Heart right ventricle (tissue), 16 donors: ENCODE results near the gene TNS1. TPM values are rescaled to one million over a fixed set of nuclear protein-coding genes. Genes with fewer than 3 reads are reported as not detected.

ENCODE experiments used
- ATAC-seq, 8 donors: fragments of 200-7000 bp; cut with Tn5 transposase; one replicate each; pipeline ENCODE4 v1.9.1; 2020; ENCODE audit warnings: mild to moderate bottlenecking in 8 of 8, moderate library complexity in 8 of 8, moderate number of reproducible peaks in 1 of 8
- DNase-seq, 2 donors: peaks; one replicate each; pipeline ENCODE4 v3.0.0-alpha.2; 2020
- H3K27ac ChIP-seq, 10 donors: fragments of 200-600 bp; sonication (generic) in 2 of 10; one replicate each; pipeline versions ENCODE4 v1.5.0 to v1.8.0; 2020 to 2022; ENCODE audit warnings: mild to moderate bottlenecking in 3 of 10
- H3K27me3 ChIP-seq, 7 donors: fragments of 200-600 bp; one replicate each; pipeline ENCODE4 v1.8.0; 2021 to 2022; ENCODE audit warnings: mild to moderate bottlenecking in 2 of 7
- H3K36me3 ChIP-seq, 9 donors: fragments of 200-600 bp; sonication (generic) in 1 of 9; one replicate each; pipeline versions ENCODE4 v1.5.0 to v1.8.0; 2020 to 2022; ENCODE audit warnings: mild to moderate bottlenecking in 2 of 9
- H3K4me1 ChIP-seq, 9 donors: fragments of 200-600 bp; sonication (generic) in 1 of 9; one replicate each; pipeline versions ENCODE4 v1.5.0 to v1.8.0; 2020 to 2022; ENCODE audit warnings: mild to moderate bottlenecking in 4 of 9
- H3K4me3 ChIP-seq, 10 donors: fragments of 200-600 bp; sonication (generic) in 2 of 10; one replicate each; pipeline versions ENCODE4 v1.5.0 to v1.8.0; 2020 to 2022; ENCODE audit warnings: mild to moderate bottlenecking in 7 of 10, moderate library complexity in 2 of 10
- H3K9me3 ChIP-seq, 11 donors: fragments of 200-600 bp in 10 of 11; sonication (generic) in 2 of 11; one replicate each; pipeline versions ENCODE4 v1.5.0 to v1.8.0; 2013 to 2022; ENCODE audit warnings: mild to moderate bottlenecking in 2 of 11, control low read depth in 1 of 11, moderate library complexity in 1 of 11
- CTCF ChIP-seq, 9 donors: fragments of 200-600 bp; sonication (generic) in 2 of 9; IDR thresholded peaks; one replicate each; pipeline versions ENCODE4 v1.5.0 to v1.8.0; 2021 to 2022; ENCODE audit warnings: antibody characterized with exemption in 9 of 9, mild to moderate bottlenecking in 5 of 9, moderate library complexity in 1 of 9
- WGBS, 2 donors: extraction: QIAGEN DNeasy Blood & Tissue Kit; methylation state at CpG; one replicate each; pipeline ENCODE4 v1.1.7; 2013; ENCODE audit warnings: inconsistent platforms in 1 of 2; 5-methylcytosine and 5-hydroxymethylcytosine counted together
- intact Hi-C, 10 donors: fragments of 100-400 bp; cut with DNase I; formaldehyde crosslinking; loops; one replicate each; pipeline versions ENCODE4 v1.11.1 to v1.14.2; 2022
- polyA plus RNA-seq, 2 donors: library from polyadenylated mRNA; stranded (reverse); fragments of 200-250 nt; gene quantifications; one replicate each; pipeline ENCODE4 v1.2.3, GENCODE V29; 2013
- total RNA-seq, 10 donors: library from RNA; stranded (reverse); fragmentation: NEBNext Ultra II Directional in 3 of 10; extraction: Animal tissue kit (Norgen Biotek cat#: 25700) in 3 of 10; gene quantifications; one replicate each; pipeline versions ENCODE4 v1.2.1 to v1.2.4, GENCODE V29; 2021 to 2023
- donor health status: Arrhythmogenic right ventricular cardiomyopathy.
- donor health status: ischemic (EF 13 %, LVEDD 7.1; RV severe dilation, severe dysfunction).
- donor health status: healthy with polysubstance abuse.
- donor health status: DM: no; HTN: yes; CAD: no.
- donor health status: DM: no; HTN: no; CAD: no.
- donor health status: ischemic (EF 25% LVEDD 6.9; RV normal size, moderate dysfunction).
- donor health status: ischemic (EF 25% LVEDD 5.7; RV mildly dilated, moderate dysfunction).
- donor health status: healthy.
- donor health status: DM: yes; HTN: yes; CAD: no.
- donor health status: Ischemic cardiomyopathy.
- donor health status: ischemic (EF 35%, LVEDD 5.7; RV mildly dilated, moderate dysfunction).
- donor health status: nonischemic (EF 11% LVEDD 7.7; RV severe dilation, severe dysfunction).
- donor health status: DM: yes; HTN: yes; CAD: no.
- donor health status: PGD.
- donor health status: ischemic (EF 29% LVEDD 5.4; RV normal size, mild dysfunction).
- donor health status: nonischemic (EF 23%, LVEDD 6.1; RV moderate dilation, normal function).

The TNS1 gene
- total and polyA plus RNA-seq, 12 donors: 64.6 to 844 (median 731) TPM

DNA sequence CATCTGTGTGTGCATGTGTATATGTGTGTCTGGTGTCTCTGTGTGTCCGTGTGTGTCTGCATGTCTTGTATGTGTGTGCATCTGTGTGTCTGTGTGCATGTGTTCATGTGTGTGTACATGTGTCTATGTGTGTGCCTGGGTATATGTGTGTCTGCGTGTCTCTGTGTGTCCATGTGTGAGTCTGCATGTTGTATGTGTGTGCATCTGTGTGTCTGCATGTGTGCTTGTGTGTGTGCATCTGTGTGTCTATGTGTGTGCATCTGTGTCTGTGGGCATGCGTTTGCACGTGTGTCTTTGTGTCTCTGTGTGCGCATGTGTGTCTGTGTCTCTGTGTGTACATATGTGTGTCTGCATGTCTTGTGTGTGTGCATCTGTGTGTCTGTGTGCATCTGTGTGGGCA is 207.7 kb downstream of the TNS1 start:
- peak in 1 of 8 donors; percentile 2 for ATAC-seq
- Histone ChIP-seq H3K36me3 (peaks cover 0 to 21% (median 4%) of the 10 kb centered on the region in 9 donors), H3K4me3 (no peak overlapping the region), H3K4me1 (peaks cover 7 to 84% (median 58%) of the 10 kb centered on the region in 9 donors), H3K27ac (no peak overlapping the region), H3K9me3 (no peaks in the 10 kb centered on the region), H3K27me3 (no peaks in the 10 kb centered on the region)
- intact Hi-C loops: loop anchor here in 1 of 10 donors (5.0 kb wide), 1 partner anchor 77 kb away; no protein-coding TSS in a partner anchor
- no peak for TF ChIP-seq CTCF (IDR thresholded peaks at IDR 0.05)
- no peak for DNase-seq
- WGBS, 2 donors: 95 to 97% methylated on average over 5 of the region's 5 CpGs

GRCh38 chr2:217794133-217794986 is 208.4 kb downstream of the TNS1 start:
- intact Hi-C loops: loop anchor here in 2 of 10 donors (5.0 kb wide), 2 partner anchors 93 to 148 kb away; no protein-coding TSS in a partner anchor
- Histone ChIP-seq H3K27me3 (no peaks in the 10 kb centered on the region), H3K9me3 (no peaks in the 10 kb centered on the region), H3K27ac (peak overlapping the region in 2 of 10 donors; percentile 36 to 51), H3K36me3 (peaks cover 0 to 14% (median 4%) of the 10 kb centered on the region in 9 donors), H3K4me3 (no peak overlapping the region), H3K4me1 (peaks cover 7 to 88% (median 59%) of the 10 kb centered on the region in 9 donors)
- TF ChIP-seq CTCF (IDR thresholded peaks at IDR 0.05): no peak
- WGBS, 2 donors: 77 to 88% methylated on average over 13 of the region's 13 CpGs
- ATAC-seq: no peak
- no peak for DNase-seq

DNA sequence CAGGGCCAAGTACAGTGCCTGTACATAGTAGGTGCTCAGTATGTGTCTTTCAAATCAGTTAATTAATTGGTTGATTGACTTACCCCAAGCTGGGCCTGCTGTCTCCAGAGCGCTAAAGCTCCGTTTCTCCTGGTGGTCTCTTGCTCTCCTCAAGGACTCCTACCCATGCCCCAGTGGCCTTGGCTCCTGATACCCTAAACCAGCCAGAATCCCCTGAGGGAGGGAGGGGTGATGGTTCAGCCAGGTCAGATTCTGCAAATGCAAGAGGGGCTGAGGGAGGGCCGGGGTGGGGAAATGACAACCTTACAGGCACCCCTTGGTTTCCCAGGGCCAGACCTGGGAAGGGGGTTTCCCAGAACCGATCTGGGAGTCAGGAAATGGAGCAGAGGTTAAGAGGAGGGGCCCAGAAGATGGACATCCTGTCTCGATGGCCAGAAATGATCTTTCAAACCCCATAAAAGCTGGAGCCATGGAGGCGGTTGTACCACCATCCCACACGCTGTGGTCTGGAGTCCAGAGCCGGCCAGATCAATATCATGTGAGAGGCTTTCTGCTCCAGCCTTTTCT is 209.1 kb downstream of the TNS1 start:
- Histone ChIP-seq H3K9me3 (no peaks in the 10 kb centered on the region), H3K36me3 (peaks cover 0 to 9% (median 0%) of the 10 kb centered on the region in 9 donors), H3K27me3 (no peaks in the 10 kb centered on the region), H3K4me1 (peaks cover 7 to 86% (median 62%) of the 10 kb centered on the region in 9 donors), H3K4me3 (no peak overlapping the region), H3K27ac (peak overlapping the region in 3 of 10 donors; percentile 6 to 51 (median 36))
- DNase-seq (no peak), ATAC-seq (no peak)
- no peak for TF ChIP-seq CTCF (IDR thresholded peaks at IDR 0.05)
- intact Hi-C loops: loop anchor here in 2 of 10 donors (5.0 kb wide), 2 partner anchors 94 to 149 kb away; no protein-coding TSS in a partner anchor
- 52 to 73% methylated on average over 8 of the region's 8 CpGs for WGBS, 2 donors
